K562 (cell line): ENCODE results near the gene PLPPR2. TPM values are rescaled to one million over a fixed set of nuclear protein-coding genes. Genes with fewer than 3 reads are reported as not detected.
A peak's percentile ranks its signal among the peaks of the same experiment; 100 is the strongest.

ENCODE experiments used
- CREB3 ChIP-seq: fragments of 450-650 bp; conservative IDR thresholded peaks from 2 replicates; pipeline ENCODE4 v1.6.1; 2016; ENCODE audit warnings: missing genetic modification characterization, low read depth, mild to moderate bottlenecking, missing compliant biosample characterization, moderate library complexity
- DPF2 ChIP-seq: fragments of 450-650 bp; IDR thresholded peaks from 2 replicates; pipeline ENCODE4 v1.6.1; 2016
- ETS2 ChIP-seq: IDR thresholded peaks from 2 replicates; pipeline ENCODE4 v1.6.1; 2016; ENCODE audit warnings: borderline replicate concordance, missing genetic modification characterization, mild to moderate bottlenecking, moderate library complexity, missing compliant biosample characterization; ENCODE audit not compliant: poor library complexity, severe bottlenecking
- GTF2A2 ChIP-seq: IDR thresholded peaks from 2 replicates; pipeline ENCODE4 v1.6.1; 2016; ENCODE audit warnings: mild to moderate bottlenecking, missing genetic modification characterization, missing compliant biosample characterization
- GTF2F1 ChIP-seq: IDR thresholded peaks from 2 replicates; pipeline ENCODE4 v1.6.1; 2011; ENCODE audit warnings: low read depth, low read length, improper control_type of control experiment
- HCFC1 ChIP-seq: IDR thresholded peaks from 2 replicates; pipeline ENCODE4 v1.6.1; 2012; ENCODE audit warnings: low read depth, low read length, improper control_type of control experiment
- HNRNPL ChIP-seq: fragments of 200-400 bp; formaldehyde crosslinking; IDR thresholded peaks from 2 replicates; pipeline ENCODE4 v1.6.1; 2017; ENCODE audit warnings: low read depth, mild to moderate bottlenecking, low read length
- HOXB6 ChIP-seq: fragments of 250-450 bp; sonication (Bioruptor Pico); IDR thresholded peaks from 2 replicates; pipeline ENCODE4 v1.5.1; 2022; ENCODE audit warnings: mild to moderate bottlenecking, borderline replicate concordance
- KHSRP ChIP-seq: fragments of 450-650 bp; IDR thresholded peaks from 2 replicates; pipeline ENCODE4 v1.6.1; 2017
- MCM5 ChIP-seq: fragments of 450-650 bp; IDR thresholded peaks from 2 replicates; pipeline ENCODE4 v1.6.1; 2016; ENCODE audit warnings: low read depth
- NR2F6 ChIP-seq: fragments of 450-650 bp; formaldehyde crosslinking; IDR thresholded peaks from 2 replicates; pipeline ENCODE4 v1.4.0; 2020; ENCODE audit warnings: mild to moderate bottlenecking
- PHTF2 ChIP-seq: fragments of 250-450 bp; sonication (Bioruptor Pico); IDR thresholded peaks from 2 replicates; pipeline ENCODE4 v1.5.0; 2021; ENCODE audit warnings: mild to moderate bottlenecking
- REST ChIP-seq, 2 experiments: fragments of 450-650 bp; formaldehyde crosslinking in 1 of 2; IDR thresholded peaks; 2 replicates each; pipeline versions ENCODE4 v1.4.0 to v1.6.1; 2014 to 2020; ENCODE audit warnings: mild to moderate bottlenecking in 2 of 2, borderline replicate concordance in 1 of 2, low read depth in 1 of 2
- RFX1 ChIP-seq: fragments of 450-650 bp; IDR thresholded peaks from 2 replicates; pipeline ENCODE4 v1.6.1; 2016; ENCODE audit warnings: mild to moderate bottlenecking, moderate library complexity
- TAF15 ChIP-seq: fragments of 200-400 bp; formaldehyde crosslinking; IDR thresholded peaks from 2 replicates; pipeline ENCODE4 v1.6.1; 2017; ENCODE audit warnings: mild to moderate bottlenecking, low read depth, low read length, moderate library complexity
- ZKSCAN3 ChIP-seq: fragments of 250-450 bp; sonication (Bioruptor Pico); IDR thresholded peaks from 2 replicates; pipeline ENCODE4 v1.4.0; 2020
- ZNF134 ChIP-seq: fragments of 250-450 bp; sonication (Bioruptor Pico); conservative IDR thresholded peaks from 2 replicates; pipeline ENCODE4 v1.4.0; 2020
- ZNF316 ChIP-seq: fragments of 450-650 bp; IDR thresholded peaks from 2 replicates; pipeline ENCODE4 v1.6.1; 2016
- ZNF444 ChIP-seq: fragments of 250-450 bp; sonication (Bioruptor Pico); IDR thresholded peaks from 2 replicates; pipeline ENCODE4 v1.4.0; 2020; ENCODE audit warnings: mild to moderate bottlenecking, moderate library complexity
- polyA plus RNA-seq, 8 experiments: library from polyadenylated mRNA; depleted of rRNA in 4 of 8; stranded (reverse) in 5 of 8; unstranded in 3 of 8; fragments of >200 nt; fragmentation: Nextera tagmentation in 2 of 8; fragmentation: Illumina TruSeq in 1 of 8; extraction: Ambion mirVana in 2 of 8; extraction: Trizol in 1 of 8; gene quantifications; 2 replicates each; pipeline versions ENCODE4 v1.2.1 to v1.2.3, GENCODE V29; 2011 to 2014; ENCODE audit warnings: inconsistent platforms in 1 of 8, missing spikeins in 1 of 8
- total RNA-seq, 7 experiments: library from RNA; depleted of rRNA in 6 of 7; stranded (reverse); fragments of >200 nt in 6 of 7; fragmentation: Illumina TruSeq in 2 of 7; extraction: Trizol in 2 of 7; gene quantifications; 2 replicates each; pipeline versions ENCODE4 v1.2.1 to v1.2.3, GENCODE V29; 2011 to 2021; ENCODE audit warnings: low replicate concordance in 1 of 7
- TF ChIP-seq, protein P1 (sequence below): sonication (generic); formaldehyde crosslinking; IDR thresholded peaks from 2 replicates; pipeline ENCODE4 v1.8.1; 2022; ENCODE audit warnings: missing genetic modification reagents

PLPPR2 gene
- total and polyA plus RNA-seq, 9 of the 15 experiments (the other 6 are each of a cell fraction or from before 2014, with no cell fraction given): 0.49 to 15.9 (median 3.4) TPM

DNA sequence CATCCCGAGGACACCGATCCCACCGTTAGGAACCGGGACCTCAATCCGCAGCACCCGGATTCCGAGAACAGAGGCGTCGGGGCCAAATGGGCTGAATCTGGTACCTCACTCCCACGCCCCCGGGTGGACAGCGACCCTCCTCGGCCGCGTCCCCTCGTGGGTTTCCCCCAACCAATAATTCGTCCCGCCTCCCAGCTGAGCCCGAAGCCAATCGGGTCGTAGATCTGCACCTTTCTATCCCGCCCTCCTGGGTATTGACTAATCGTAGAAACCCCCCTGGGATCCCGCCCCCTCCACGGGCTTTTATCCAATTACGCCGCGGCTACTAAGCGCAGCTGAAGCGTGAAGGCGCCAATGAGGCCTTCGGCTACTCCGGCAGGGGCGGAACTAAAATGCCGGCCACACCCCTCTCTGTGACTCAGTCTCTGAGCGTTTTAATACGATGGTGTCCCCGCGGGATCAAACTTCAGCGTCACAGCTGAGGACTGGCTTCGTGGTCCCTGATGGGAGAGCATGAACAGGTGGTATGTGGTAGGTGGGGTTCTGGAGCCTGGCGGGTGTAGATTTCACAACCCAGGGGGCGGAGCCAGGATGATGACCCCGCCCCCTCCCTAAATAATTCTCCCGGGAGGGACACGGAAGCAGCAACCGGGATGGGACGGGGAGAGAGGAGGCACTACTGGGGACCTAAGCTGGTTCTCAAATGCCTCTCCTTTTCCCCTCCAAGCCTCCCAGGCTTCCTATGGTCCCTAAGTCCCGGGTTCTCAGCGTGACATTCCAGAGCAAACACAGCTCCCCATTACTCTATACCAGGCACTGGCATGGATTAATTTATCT is 8.9 kb upstream of the PLPPR2 start, which contains the start of the genes CCDC159 and TMEM205 (continued):
- TF ChIP-seq ZNF134 (CRISPR knock-in tag): no peak
- no peak for TF ChIP-seq KHSRP
- TF ChIP-seq HOXB6 (CRISPR knock-in tag): no peak
- no peak for TF ChIP-seq NR2F6
- TF ChIP-seq ZNF444 (CRISPR knock-in tag): no peak
- TF ChIP-seq GTF2A2 (tag): no peak
- no peak for TF ChIP-seq MCM5
- TF ChIP-seq, protein P1, sequence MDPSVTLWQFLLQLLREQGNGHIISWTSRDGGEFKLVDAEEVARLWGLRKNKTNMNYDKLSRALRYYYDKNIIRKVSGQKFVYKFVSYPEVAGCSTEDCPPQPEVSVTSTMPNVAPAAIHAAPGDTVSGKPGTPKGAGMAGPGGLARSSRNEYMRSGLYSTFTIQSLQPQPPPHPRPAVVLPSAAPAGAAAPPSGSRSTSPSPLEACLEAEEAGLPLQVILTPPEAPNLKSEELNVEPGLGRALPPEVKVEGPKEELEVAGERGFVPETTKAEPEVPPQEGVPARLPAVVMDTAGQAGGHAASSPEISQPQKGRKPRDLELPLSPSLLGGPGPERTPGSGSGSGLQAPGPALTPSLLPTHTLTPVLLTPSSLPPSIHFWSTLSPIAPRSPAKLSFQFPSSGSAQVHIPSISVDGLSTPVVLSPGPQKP: no peak
- no peak for TF ChIP-seq HNRNPL
- no peak for TF ChIP-seq TAF15
- TF ChIP-seq ETS2 (tag): no peak
- TF ChIP-seq RFX1: no peak
- TF ChIP-seq ZNF316: no peak
- TF ChIP-seq PHTF2 (CRISPR knock-in tag): no peak
- 0 out of 2 replicates have a peak, but pooled peaks have one; percentile 9 for TF ChIP-seq DPF2
- no peak for TF ChIP-seq CREB3 (tag)
- TF ChIP-seq HCFC1: no peak
- TF ChIP-seq GTF2F1: no peak
- no peak for TF ChIP-seq ZKSCAN3 (CRISPR knock-in tag)
- peak; percentile 38; the same call in 1 of the 2 replicates for TF ChIP-seq REST (IDR thresholded peaks at IDR 0.05; ENCODE audit: borderline replicate concordance)
- TF ChIP-seq REST (CRISPR knock-in tag; IDR thresholded peaks at IDR 0.05; ENCODE audit: low read depth): no peak
